Lower lobe of right lung (tissue), 2 donors: Measurements from ENCODE around the gene GPX4. TPM values are rescaled to one million over a fixed set of nuclear protein-coding genes. Genes with fewer than 3 reads are reported as not detected.

Experiments used
- ATAC-seq, 2 donors: fragments of 200-7000 bp; cut with Tn5 transposase; one replicate each; pipeline ENCODE4 v1.9.1; 2020 to 2022; ENCODE audit warnings: mild to moderate bottlenecking in 2 of 2, moderate library complexity in 2 of 2
- DNase-seq: peaks from one replicate; pipeline ENCODE4 v3.0.0-alpha.2; 2020
- H3K27ac ChIP-seq: fragments of 200-600 bp; one replicate; pipeline ENCODE4 v1.8.0; 2022
- H3K27me3 ChIP-seq: fragments of 200-600 bp; one replicate; pipeline ENCODE4 v1.8.0; 2022; ENCODE audit warnings: low read depth
- H3K36me3 ChIP-seq: fragments of 200-600 bp; one replicate; pipeline ENCODE4 v1.8.0; 2022; ENCODE audit warnings: mild to moderate bottlenecking
- H3K4me1 ChIP-seq: fragments of 200-600 bp; one replicate; pipeline ENCODE4 v1.8.0; 2022
- H3K4me3 ChIP-seq: fragments of 200-600 bp; one replicate; pipeline ENCODE4 v1.8.0; 2022; ENCODE audit warnings: mild to moderate bottlenecking
- H3K9me3 ChIP-seq: fragments of 200-600 bp; one replicate; pipeline ENCODE4 v1.8.0; 2022
- intact Hi-C: fragments of 100-400 bp; cut with DNase I; formaldehyde crosslinking; loops from one replicate; pipeline ENCODE4 v1.11.0; 2022
- total RNA-seq: library from RNA; stranded (reverse); fragmentation: NEBNext Ultra II Directional; extraction: Animal tissue kit (Norgen Biotek cat#: 25700); gene quantifications from one replicate; pipeline ENCODE4 v1.2.1, GENCODE V29; 2021
- TF ChIP-seq, protein P1 (sequence below): fragments of 200-600 bp; IDR thresholded peaks from one replicate; pipeline ENCODE4 v1.8.0; 2022; ENCODE audit warnings: antibody characterized with exemption, mild to moderate bottlenecking
- donor health status: DM: no; HTN: yes; CAD: no; lungs with severe emphysema.

Gene GPX4
- total RNA-seq, 1 donor from 2014 or later, result 378 TPM

DNA sequence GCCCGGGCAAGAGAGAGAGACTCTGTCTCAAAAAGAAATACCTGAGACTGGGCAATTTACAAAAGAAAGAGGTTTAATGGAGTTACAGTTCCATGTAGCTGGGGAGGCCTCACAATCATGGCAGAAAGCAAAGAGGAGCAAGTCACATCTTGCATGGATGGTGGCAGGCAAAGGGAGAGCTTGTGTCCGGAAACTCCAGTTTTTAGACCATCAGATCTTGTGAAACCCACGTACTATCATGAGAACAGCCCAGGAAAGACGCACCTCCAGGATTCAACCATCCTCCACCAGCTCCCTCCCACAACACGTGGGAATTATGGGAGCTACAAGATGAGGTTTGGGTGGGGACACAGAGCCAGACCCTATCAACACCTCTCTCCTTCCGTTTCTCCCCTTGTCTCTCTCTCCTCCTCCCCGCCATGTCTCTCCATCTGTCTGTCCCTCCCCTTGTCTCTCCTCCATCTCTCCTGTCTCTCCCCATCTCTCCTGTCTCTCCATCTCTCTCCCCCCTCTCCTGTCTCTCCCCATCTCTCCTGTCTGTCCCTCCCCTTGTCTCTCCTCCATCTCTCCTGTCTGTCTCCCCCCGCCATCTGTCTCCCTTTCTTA lies 18.6 kb upstream of the GPX4 start:
- no peaks in the 10 kb centered on the region for H3K9me3 ChIP-seq
- no peak for ATAC-seq
- no peaks in the 10 kb centered on the region for H3K27me3 ChIP-seq
- TF ChIP-seq, protein P1, sequence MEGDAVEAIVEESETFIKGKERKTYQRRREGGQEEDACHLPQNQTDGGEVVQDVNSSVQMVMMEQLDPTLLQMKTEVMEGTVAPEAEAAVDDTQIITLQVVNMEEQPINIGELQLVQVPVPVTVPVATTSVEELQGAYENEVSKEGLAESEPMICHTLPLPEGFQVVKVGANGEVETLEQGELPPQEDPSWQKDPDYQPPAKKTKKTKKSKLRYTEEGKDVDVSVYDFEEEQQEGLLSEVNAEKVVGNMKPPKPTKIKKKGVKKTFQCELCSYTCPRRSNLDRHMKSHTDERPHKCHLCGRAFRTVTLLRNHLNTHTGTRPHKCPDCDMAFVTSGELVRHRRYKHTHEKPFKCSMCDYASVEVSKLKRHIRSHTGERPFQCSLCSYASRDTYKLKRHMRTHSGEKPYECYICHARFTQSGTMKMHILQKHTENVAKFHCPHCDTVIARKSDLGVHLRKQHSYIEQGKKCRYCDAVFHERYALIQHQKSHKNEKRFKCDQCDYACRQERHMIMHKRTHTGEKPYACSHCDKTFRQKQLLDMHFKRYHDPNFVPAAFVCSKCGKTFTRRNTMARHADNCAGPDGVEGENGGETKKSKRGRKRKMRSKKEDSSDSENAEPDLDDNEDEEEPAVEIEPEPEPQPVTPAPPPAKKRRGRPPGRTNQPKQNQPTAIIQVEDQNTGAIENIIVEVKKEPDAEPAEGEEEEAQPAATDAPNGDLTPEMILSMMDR, result no peak
- peaks cover 89% of the 10 kb centered on the region for H3K36me3 ChIP-seq
- H3K4me1 ChIP-seq, result peaks cover 37% of the 10 kb centered on the region
- intact Hi-C loops, result no loop called here
- H3K4me3 ChIP-seq, result no peak overlapping the region
- no peak overlapping the region for H3K27ac ChIP-seq
- no peak for DNase-seq

DNA sequence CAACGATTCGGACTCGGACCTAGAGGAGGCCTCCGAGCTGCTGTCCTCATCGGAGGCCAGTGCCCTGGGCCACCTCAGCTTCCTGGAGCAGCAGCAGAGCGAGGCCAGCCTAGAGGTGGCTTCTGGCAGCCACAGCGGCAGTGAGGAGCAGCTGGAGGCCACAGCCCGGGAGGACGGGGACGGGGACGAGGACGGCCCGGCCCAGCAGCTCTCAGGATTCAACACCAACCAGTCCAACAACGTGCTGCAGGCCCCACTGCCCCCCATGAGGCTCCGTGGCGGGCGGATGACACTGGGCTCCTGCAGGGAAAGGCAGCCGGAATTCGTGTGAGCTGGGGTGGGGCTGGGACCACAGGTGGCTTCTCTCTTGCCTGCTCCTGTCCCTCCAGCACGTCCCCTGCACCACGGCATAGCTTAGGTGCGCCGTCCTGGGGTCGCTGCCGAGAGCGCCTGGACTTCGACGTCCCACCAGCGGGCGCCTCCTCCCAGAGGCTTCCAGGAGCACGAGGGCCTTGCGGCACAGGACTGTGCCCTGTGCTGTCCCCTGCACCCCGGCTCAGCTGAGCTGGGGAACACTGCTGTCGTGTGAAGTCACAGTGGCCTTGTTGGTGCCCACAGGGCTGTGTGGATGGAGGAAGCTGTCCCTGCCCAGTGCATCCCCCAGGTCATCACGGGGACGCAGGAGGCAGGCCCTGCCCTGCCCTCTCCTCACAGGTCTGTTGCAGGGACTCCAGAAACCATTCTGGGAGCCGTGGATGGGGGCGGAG lies 17.9 kb upstream of the GPX4 start:
- Histone ChIP-seq H3K27ac (no peak overlapping the region), H3K36me3 (peaks cover 89% of the 10 kb centered on the region), H3K4me1 (peaks cover 38% of the 10 kb centered on the region), H3K4me3 (no peak overlapping the region), H3K27me3 (no peaks in the 10 kb centered on the region), H3K9me3 (no peaks in the 10 kb centered on the region)
- TF ChIP-seq, protein P1, result no peak
- intact Hi-C loops, result no loop called here
- no peak for DNase-seq
- no peak for ATAC-seq

DNA sequence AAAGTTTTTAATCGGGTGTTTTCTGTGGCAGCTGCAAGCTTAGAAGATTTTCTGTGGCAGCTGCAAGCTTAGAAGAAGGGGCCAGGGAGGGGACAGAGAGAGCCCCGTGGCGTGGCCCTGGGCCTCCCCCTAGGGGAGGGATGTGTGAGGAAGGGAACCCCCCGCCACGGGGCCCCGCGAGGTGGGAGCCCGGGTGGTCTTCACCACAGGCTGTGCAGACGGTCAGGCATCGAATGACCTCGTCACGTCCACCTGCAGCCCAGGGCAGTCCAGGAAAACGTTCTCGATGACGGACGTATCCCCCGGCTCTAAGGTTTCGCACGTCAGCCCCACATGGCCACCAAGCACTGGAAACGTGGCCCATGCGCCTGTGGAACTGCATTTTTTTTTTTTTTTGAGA lies 17.2 kb upstream of the GPX4 start:
- TF ChIP-seq, protein P1, result no peak

DNA sequence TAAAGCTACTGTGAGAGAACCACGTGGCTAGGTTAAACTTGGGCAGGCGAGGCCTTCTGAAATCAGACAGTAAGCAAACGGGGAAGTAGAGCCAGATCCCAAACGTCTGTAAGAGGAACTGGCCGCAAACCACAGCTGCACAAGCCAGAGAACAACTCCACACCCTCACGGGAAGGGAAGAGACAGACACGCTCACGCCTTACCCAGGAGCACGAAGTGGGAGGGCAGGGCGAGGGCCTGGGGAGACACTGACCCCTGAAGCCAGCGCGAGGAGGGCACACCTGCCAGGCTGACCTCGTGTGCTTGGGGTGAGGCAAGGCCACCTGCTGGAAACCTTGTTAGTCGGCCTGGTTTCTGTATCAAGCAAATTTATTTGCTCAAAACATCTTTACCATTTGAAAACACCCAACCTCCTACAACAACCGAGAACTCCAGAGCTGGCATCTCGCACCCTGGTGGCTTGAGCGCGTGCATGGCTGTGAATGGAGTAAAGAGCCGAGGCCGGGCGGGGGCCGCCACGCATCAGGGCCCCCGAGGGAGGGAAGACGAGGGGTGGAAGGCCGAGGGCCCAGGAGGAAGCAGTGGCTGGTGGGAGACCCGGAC lies 15.9 kb upstream of the GPX4 start:
- peak; percentile 50 to 63 for ATAC-seq
- TF ChIP-seq, protein P1, result no peak
- peaks cover 96% of the 10 kb centered on the region for H3K36me3 ChIP-seq
- H3K27ac ChIP-seq, result peak overlapping the region; percentile 74
- intact Hi-C loops, result no loop called here
- no peaks in the 10 kb centered on the region for H3K9me3 ChIP-seq
- peak; percentile 84 for DNase-seq
- peaks cover 28% of the 10 kb centered on the region for H3K4me1 ChIP-seq
- no peak overlapping the region for H3K4me3 ChIP-seq
- H3K27me3 ChIP-seq, result no peaks in the 10 kb centered on the region

More for the DNA sequence above, 17.2 kb upstream of the GPX4 start:
- ATAC-seq (no peak), DNase-seq (no peak)
- intact Hi-C loops, result no loop called here
- no peaks in the 10 kb centered on the region for H3K9me3 ChIP-seq
- H3K36me3 ChIP-seq, result peaks cover 89% of the 10 kb centered on the region
- H3K27ac ChIP-seq, result no peak overlapping the region
- peaks cover 34% of the 10 kb centered on the region for H3K4me1 ChIP-seq
- no peak overlapping the region for H3K4me3 ChIP-seq
- H3K27me3 ChIP-seq, result no peaks in the 10 kb centered on the region

DNA sequence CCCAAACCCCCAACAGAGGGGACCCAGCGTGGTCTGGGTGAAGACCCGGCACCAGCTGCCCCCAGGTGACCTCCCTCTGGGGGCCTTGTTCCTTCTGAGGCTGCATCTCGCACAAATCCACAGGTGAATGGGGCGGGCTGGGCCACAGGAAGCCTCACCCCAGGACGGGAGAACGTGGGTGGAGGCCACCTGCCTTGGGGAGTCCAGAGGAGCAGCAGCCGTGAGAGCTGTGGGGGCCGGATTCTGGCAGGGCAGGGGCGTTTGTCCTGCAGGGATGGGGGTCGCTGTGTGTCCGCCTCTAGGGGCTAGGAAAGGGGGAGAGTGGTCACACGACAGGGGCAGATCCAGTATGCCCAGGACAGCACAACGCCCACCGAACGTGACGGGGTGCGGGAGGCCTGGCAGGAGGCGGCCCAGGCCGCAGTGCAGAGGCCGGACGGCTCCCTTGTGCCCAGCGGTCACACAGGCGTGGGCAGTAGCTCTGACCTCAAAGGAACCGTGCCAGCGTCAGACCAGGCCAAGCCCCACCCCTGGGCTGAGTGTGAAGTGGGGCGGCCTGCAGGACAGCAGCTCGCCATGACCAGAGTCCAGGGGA lies 15.3 kb upstream of the GPX4 start:
- TF ChIP-seq, protein P1, result no peak
- intact Hi-C loops, result no loop called here
- H3K27ac ChIP-seq, result peak overlapping the region; percentile 74

More for the DNA sequence above, 15.3 kb upstream of the GPX4 start:
- ATAC-seq (peak; percentile 46 to 72), DNase-seq (no peak)
- no peak overlapping the region for H3K4me3 ChIP-seq
- H3K36me3 ChIP-seq, result peaks cover 96% of the 10 kb centered on the region
- peaks cover 31% of the 10 kb centered on the region for H3K4me1 ChIP-seq
- no peaks in the 10 kb centered on the region for H3K9me3 ChIP-seq
- no peaks in the 10 kb centered on the region for H3K27me3 ChIP-seq
